HEK293 (cell line): ENCODE results near the gene CRTAP.

Experiments
- CTCF ChIA-PET: fragments of 350-600 bp; formaldehyde crosslinking; extraction: SDS; loops from one replicate; lab custom pipeline; 2021; ENCODE audit warnings: antibody characterized with exemption; lab: Yijun Ruan, JAX
- POLR2A ChIA-PET: fragments of 300-600 bp; formaldehyde crosslinking; extraction: SDS; loops from one replicate; lab custom pipeline; 2020; ENCODE audit warnings: antibody characterized with exemption, inconsistent platforms; lab: Yijun Ruan, JAX
- H3K27ac ChIP-seq: fragments of 200-500 bp; sonication (Bioruptor generic); 2 replicates; pipeline ENCODE4 v1.5.1; 2014; ENCODE audit warnings: low read depth, low read length, control low read depth, inconsistent platforms; ENCODE audit errors: extremely low read depth
- H3K36me3 ChIP-seq, 2 experiments: fragments of 200-500 bp in 1 of 2; sonication (Bioruptor generic) in 1 of 2; 1 replicate in 1 of 2; 2 replicates in 1 of 2; pipeline ENCODE4 v1.5.1; 2014 to 2017; ENCODE audit warnings: inconsistent platforms in 2 of 2, low read length in 2 of 2; ENCODE audit not compliant: control insufficient read depth in 2 of 2, insufficient read depth in 1 of 2
- H3K4me1 ChIP-seq: fragments of 200-500 bp; sonication (Bioruptor generic); 2 replicates; pipeline ENCODE4 v1.5.1; 2014; ENCODE audit warnings: mild to moderate bottlenecking, low read length, inconsistent platforms; ENCODE audit not compliant: control insufficient read depth, insufficient read depth
- H3K4me3 ChIP-seq: 2 replicates; pipeline ENCODE4 v1.5.1; 2011; ENCODE audit warnings: low read depth, mild to moderate bottlenecking, control low read depth, low read length, moderate library complexity
- H3K9me3 ChIP-seq: fragments of 200-500 bp; sonication (Bioruptor generic); 2 replicates; pipeline ENCODE4 v1.5.1; 2014; ENCODE audit warnings: low read depth, low read length, inconsistent platforms; ENCODE audit not compliant: control insufficient read depth, insufficient read depth
- GLI4 ChIP-seq: fragments of 450-650 bp; formaldehyde crosslinking; IDR thresholded peaks from 2 replicates; pipeline ENCODE4 v1.5.1; 2016; ENCODE audit warnings: missing biosample characterization, missing genetic modification characterization
- MZF1 ChIP-seq: fragments of 450-650 bp; formaldehyde crosslinking; IDR thresholded peaks from 2 replicates; pipeline ENCODE4 v1.5.1; 2017; ENCODE audit warnings: missing biosample characterization, missing genetic modification characterization, borderline replicate concordance
- OSR2 ChIP-seq: fragments of 450-650 bp; formaldehyde crosslinking; IDR thresholded peaks from 2 replicates; pipeline ENCODE4 v1.5.1; 2016; ENCODE audit warnings: missing biosample characterization, missing genetic modification characterization
- OVOL3 ChIP-seq: fragments of 450-650 bp; formaldehyde crosslinking; IDR thresholded peaks from 2 replicates; pipeline ENCODE4 v1.5.1; 2016; ENCODE audit warnings: missing biosample characterization, missing genetic modification characterization
- PRDM1 ChIP-seq: fragments of 450-650 bp; formaldehyde crosslinking; IDR thresholded peaks from 2 replicates; pipeline ENCODE4; 2016; ENCODE audit warnings: missing biosample characterization, missing genetic modification characterization
- ZBTB20 ChIP-seq: fragments of 450-650 bp; formaldehyde crosslinking; IDR thresholded peaks from 2 replicates; pipeline ENCODE4 v1.5.1; 2016; ENCODE audit warnings: missing biosample characterization, missing genetic modification characterization
- ZIC2 ChIP-seq: fragments of 450-650 bp; formaldehyde crosslinking; IDR thresholded peaks from 2 replicates; pipeline ENCODE4 v1.5.1; 2016; ENCODE audit warnings: missing biosample characterization, missing genetic modification characterization
- ZNF175 ChIP-seq: fragments of 450-650 bp; formaldehyde crosslinking; IDR thresholded peaks from 2 replicates; pipeline ENCODE4 v1.5.1; 2016; ENCODE audit warnings: missing biosample characterization, missing genetic modification characterization
- ZNF2 ChIP-seq: fragments of 450-650 bp; formaldehyde crosslinking; IDR thresholded peaks from 2 replicates; pipeline ENCODE4 v1.5.1; 2016; ENCODE audit warnings: missing biosample characterization, missing genetic modification characterization
- ZNF266 ChIP-seq: fragments of 450-650 bp; formaldehyde crosslinking; IDR thresholded peaks from 2 replicates; pipeline ENCODE4 v1.5.1; 2016; ENCODE audit warnings: missing biosample characterization, missing genetic modification characterization, low read depth
- ZNF292 ChIP-seq: fragments of 450-650 bp; formaldehyde crosslinking; IDR thresholded peaks from 2 replicates; pipeline ENCODE4 v1.5.1; 2016; ENCODE audit warnings: low read depth, missing biosample characterization, missing genetic modification characterization, borderline replicate concordance
- ZNF366 ChIP-seq: fragments of 450-650 bp; formaldehyde crosslinking; conservative IDR thresholded peaks from 2 replicates; pipeline ENCODE4 v1.5.1; 2016; ENCODE audit warnings: missing biosample characterization, missing genetic modification characterization
- ZNF473 ChIP-seq: fragments of 450-650 bp; formaldehyde crosslinking; IDR thresholded peaks from 2 replicates; pipeline ENCODE4 v1.5.1; 2017; ENCODE audit warnings: missing biosample characterization, missing genetic modification characterization
- ZNF510 ChIP-seq: fragments of 450-650 bp; formaldehyde crosslinking; IDR thresholded peaks from 2 replicates; pipeline ENCODE4 v1.5.1; 2018; ENCODE audit warnings: mild to moderate bottlenecking, missing genetic modification characterization, missing biosample characterization; ENCODE audit not compliant: insufficient replicate concordance
- ZNF558 ChIP-seq: fragments of 450-650 bp; formaldehyde crosslinking; IDR thresholded peaks from 2 replicates; pipeline ENCODE4 v1.5.1; 2016; ENCODE audit warnings: missing biosample characterization, missing genetic modification characterization
- ZNF560 ChIP-seq: fragments of 450-650 bp; formaldehyde crosslinking; IDR thresholded peaks from 2 replicates; pipeline ENCODE4 v1.5.1; 2017; ENCODE audit warnings: missing biosample characterization, missing genetic modification characterization, borderline replicate concordance
- ZNF585B ChIP-seq: fragments of 450-650 bp; formaldehyde crosslinking; IDR thresholded peaks from 2 replicates; pipeline ENCODE4 v1.5.1; 2016; ENCODE audit warnings: missing biosample characterization, missing genetic modification characterization
- ZNF596 ChIP-seq: fragments of 450-650 bp; IDR thresholded peaks from 2 replicates; pipeline ENCODE4 v1.5.0; 2018; ENCODE audit warnings: missing biosample characterization, mild to moderate bottlenecking, missing genetic modification characterization, moderate library complexity
- ZNF600 ChIP-seq: fragments of 450-650 bp; formaldehyde crosslinking; IDR thresholded peaks from 2 replicates; pipeline ENCODE4 v1.5.1; 2016; ENCODE audit warnings: missing biosample characterization, missing genetic modification characterization
- ZNF654 ChIP-seq: fragments of 450-650 bp; formaldehyde crosslinking; IDR thresholded peaks from 2 replicates; pipeline ENCODE4 v1.5.1; 2016; ENCODE audit warnings: low read depth, missing biosample characterization, missing genetic modification characterization
- ZNF701 ChIP-seq: fragments of 450-650 bp; formaldehyde crosslinking; IDR thresholded peaks from 2 replicates; pipeline ENCODE4 v1.5.1; 2016; ENCODE audit warnings: missing biosample characterization, missing genetic modification characterization
- ZNF747 ChIP-seq: fragments of 450-650 bp; formaldehyde crosslinking; IDR thresholded peaks from 2 replicates; pipeline ENCODE4 v1.5.1; 2016; ENCODE audit warnings: missing biosample characterization, missing genetic modification characterization
- ZNF792 ChIP-seq: fragments of 450-650 bp; formaldehyde crosslinking; IDR thresholded peaks from 2 replicates; pipeline ENCODE4 v1.5.1; 2016; ENCODE audit warnings: missing biosample characterization, missing genetic modification characterization
- ZXDB ChIP-seq: fragments of 450-650 bp; formaldehyde crosslinking; IDR thresholded peaks from 2 replicates; pipeline ENCODE4 v1.5.1; 2016; ENCODE audit warnings: missing biosample characterization, missing genetic modification characterization
- TF ChIP-seq, protein P1 (sequence below): fragments of 450-650 bp; formaldehyde crosslinking; IDR thresholded peaks from 2 replicates; pipeline ENCODE4 v1.5.1; 2017; ENCODE audit warnings: missing biosample characterization, missing genetic modification characterization
- TF ChIP-seq, protein P2 (sequence below): fragments of 450-650 bp; formaldehyde crosslinking; IDR thresholded peaks from 2 replicates; pipeline ENCODE4 v1.5.1; 2016; ENCODE audit warnings: missing biosample characterization, missing genetic modification characterization
- TF ChIP-seq, protein P3 (sequence below): IDR thresholded peaks from 2 replicates; pipeline ENCODE4 v1.6.1; 2011; ENCODE audit warnings: mild to moderate bottlenecking, low read depth, low read length, borderline replicate concordance

The CRTAP gene

DNA sequence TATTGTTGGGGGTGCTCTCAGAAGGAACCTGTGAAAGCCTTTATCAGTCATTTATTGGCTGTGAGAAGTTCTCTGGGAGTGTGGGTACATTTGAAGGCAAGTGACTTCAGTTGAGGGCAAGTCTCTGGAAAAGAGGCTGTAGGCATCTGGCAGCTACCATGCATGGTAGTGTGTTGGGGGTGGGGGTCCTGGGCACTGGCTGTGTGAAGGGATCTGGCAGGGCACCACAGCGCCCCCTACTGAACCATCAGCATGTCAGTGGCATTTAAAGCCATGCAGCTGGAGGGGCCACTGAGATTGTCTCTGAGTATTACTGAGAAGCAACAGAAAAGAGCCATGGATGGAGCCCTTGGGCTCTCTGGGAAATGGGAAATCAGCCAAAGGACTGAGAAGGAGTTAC lies 30.6 kb downstream of the CRTAP start:
- Histone ChIP-seq H3K36me3 (peaks cover 4 to 24% of the 10 kb centered on the region in 2 experiments; a peak in 2 of 3 replicates), H3K27ac (no peak overlapping the region), H3K4me1 (0 out of 2 replicates have a peak, but pooled peaks cover 4% of the 10 kb centered on the region), H3K9me3 (no peaks in the 10 kb centered on the region), H3K4me3 (no peak overlapping the region)
- ChIA-PET CTCF (interaction anchor here (0.5 to 1.6 kb wide), 5 partner anchors 9 to 181 kb away, joined by 3 to 6 read pairs (median 3); no protein-coding TSS in a partner anchor), POLR2A (no interaction called here)
- no peak for TF ChIP-seq ZNF473 (tag by site-specific recombination)
- TF ChIP-seq ZNF510: no peak
- no peak for TF ChIP-seq ZNF792 (tag by site-specific recombination)
- no peak for TF ChIP-seq OVOL3 (tag by site-specific recombination)
- TF ChIP-seq ZNF596 (tag by site-specific recombination): no peak
- no peak for TF ChIP-seq ZNF266 (tag by site-specific recombination)
- TF ChIP-seq ZBTB20 (tag by site-specific recombination): no peak
- no peak for TF ChIP-seq ZNF560 (tag by site-specific recombination)
- TF ChIP-seq, all 188 proteins: peak for 0

- H3K27ac ChIP-seq: no peak overlapping the region
- POLR2A ChIA-PET: no interaction called here
- no peak overlapping the region for H3K4me3 ChIP-seq
- H3K36me3 ChIP-seq: peaks cover 4 to 24% of the 10 kb centered on the region in 2 experiments; a peak in 2 of 3 replicates
- H3K9me3 ChIP-seq: no peaks in the 10 kb centered on the region
- TF ChIP-seq, protein P1, sequence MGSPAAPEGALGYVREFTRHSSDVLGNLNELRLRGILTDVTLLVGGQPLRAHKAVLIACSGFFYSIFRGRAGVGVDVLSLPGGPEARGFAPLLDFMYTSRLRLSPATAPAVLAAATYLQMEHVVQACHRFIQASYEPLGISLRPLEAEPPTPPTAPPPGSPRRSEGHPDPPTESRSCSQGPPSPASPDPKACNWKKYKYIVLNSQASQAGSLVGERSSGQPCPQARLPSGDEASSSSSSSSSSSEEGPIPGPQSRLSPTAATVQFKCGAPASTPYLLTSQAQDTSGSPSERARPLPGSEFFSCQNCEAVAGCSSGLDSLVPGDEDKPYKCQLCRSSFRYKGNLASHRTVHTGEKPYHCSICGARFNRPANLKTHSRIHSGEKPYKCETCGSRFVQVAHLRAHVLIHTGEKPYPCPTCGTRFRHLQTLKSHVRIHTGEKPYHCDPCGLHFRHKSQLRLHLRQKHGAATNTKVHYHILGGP (tag by site-specific recombination): no peak
- peak; percentile 62 for TF ChIP-seq ZIC2 (tag by site-specific recombination)
- H3K4me1 ChIP-seq: 0 out of 2 replicates have a peak, but pooled peaks cover 4% of the 10 kb centered on the region
- CTCF ChIA-PET: interaction anchor here (0.8 to 0.9 kb wide), 2 partner anchors 13 to 14 kb away, joined by 3 to 4 read pairs; no protein-coding TSS in a partner anchor
These were observed 31.5 kb downstream of the CRTAP start for GRCh38 chr3:33145221-33145900.

DNA sequence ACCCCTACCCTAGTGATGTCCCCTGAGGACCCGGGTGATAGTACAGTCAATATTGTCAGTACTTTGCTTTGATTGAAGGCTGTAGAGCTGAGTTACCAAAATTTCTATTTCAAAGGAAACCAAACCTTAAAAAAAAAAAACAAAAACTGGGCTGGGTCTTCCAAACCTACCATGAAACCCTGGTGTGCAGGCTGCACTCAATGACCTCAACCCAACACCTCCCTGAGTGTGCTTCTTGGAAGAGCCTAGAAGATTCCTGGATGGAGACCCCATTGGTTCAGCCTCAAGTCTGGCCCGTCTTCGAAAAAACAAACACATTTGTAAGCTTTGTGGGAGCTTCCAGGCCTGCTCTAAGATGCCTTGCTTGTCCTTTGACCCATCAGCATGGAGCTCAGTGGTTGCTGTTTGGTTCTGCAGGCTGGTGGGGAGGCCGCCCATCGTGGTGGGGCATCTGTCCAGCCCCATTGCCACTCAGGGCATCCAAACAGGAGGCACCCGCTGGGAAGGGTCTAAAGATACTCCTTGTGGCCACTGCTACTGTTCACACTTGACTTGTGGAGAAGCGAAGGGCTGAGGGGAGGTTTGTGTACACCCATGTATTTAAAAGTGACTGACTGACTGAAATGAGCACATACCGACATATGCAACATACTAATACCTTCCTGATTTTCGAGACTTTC lies 32.2 kb downstream of the CRTAP start:
- 0 out of 2 replicates have a peak, but pooled peaks cover 4% of the 10 kb centered on the region for H3K4me1 ChIP-seq
- H3K9me3 ChIP-seq: no peaks in the 10 kb centered on the region
- CTCF ChIA-PET: interaction anchor here (0.6 to 0.9 kb wide), 4 partner anchors 8 to 640 kb away, joined by 3 to 4 read pairs (median 3); no protein-coding TSS in a partner anchor
- POLR2A ChIA-PET: interaction anchor here (1.2 kb wide), 1 partner anchor 15 kb away, joined by 3 read pairs; no protein-coding TSS in a partner anchor
- no peak overlapping the region for H3K4me3 ChIP-seq
- H3K27ac ChIP-seq: no peak overlapping the region
- TF ChIP-seq PRDM1 (tag by site-specific recombination) (no peak), ZNF366 (tag by site-specific recombination) (no peak), OSR2 (tag by site-specific recombination) (no peak), ZNF654 (tag by site-specific recombination) (no peak), MZF1 (tag by site-specific recombination) (no peak), ZXDB (tag by site-specific recombination) (no peak), ZNF473 (tag by site-specific recombination) (no peak), ZNF175 (tag by site-specific recombination) (no peak), ZNF701 (no peak), ZNF585B (tag by site-specific recombination) (no peak), ZNF600 (no peak), GLI4 (tag by site-specific recombination) (no peak), ZNF747 (no peak), ZNF2 (tag by site-specific recombination) (no peak), ZNF558 (tag by site-specific recombination) (no peak), ZNF292 (tag by site-specific recombination) (no peak)
- TF ChIP-seq, protein P2, sequence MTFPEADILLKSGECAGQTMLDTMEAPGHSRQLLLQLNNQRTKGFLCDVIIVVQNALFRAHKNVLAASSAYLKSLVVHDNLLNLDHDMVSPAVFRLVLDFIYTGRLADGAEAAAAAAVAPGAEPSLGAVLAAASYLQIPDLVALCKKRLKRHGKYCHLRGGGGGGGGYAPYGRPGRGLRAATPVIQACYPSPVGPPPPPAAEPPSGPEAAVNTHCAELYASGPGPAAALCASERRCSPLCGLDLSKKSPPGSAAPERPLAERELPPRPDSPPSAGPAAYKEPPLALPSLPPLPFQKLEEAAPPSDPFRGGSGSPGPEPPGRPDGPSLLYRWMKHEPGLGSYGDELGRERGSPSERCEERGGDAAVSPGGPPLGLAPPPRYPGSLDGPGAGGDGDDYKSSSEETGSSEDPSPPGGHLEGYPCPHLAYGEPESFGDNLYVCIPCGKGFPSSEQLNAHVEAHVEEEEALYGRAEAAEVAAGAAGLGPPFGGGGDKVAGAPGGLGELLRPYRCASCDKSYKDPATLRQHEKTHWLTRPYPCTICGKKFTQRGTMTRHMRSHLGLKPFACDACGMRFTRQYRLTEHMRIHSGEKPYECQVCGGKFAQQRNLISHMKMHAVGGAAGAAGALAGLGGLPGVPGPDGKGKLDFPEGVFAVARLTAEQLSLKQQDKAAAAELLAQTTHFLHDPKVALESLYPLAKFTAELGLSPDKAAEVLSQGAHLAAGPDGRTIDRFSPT: no peak
- TF ChIP-seq, protein P3, sequence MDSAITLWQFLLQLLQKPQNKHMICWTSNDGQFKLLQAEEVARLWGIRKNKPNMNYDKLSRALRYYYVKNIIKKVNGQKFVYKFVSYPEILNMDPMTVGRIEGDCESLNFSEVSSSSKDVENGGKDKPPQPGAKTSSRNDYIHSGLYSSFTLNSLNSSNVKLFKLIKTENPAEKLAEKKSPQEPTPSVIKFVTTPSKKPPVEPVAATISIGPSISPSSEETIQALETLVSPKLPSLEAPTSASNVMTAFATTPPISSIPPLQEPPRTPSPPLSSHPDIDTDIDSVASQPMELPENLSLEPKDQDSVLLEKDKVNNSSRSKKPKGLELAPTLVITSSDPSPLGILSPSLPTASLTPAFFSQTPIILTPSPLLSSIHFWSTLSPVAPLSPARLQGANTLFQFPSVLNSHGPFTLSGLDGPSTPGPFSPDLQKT: no peak
- TF ChIP-seq, all 188 proteins: peak for 0
- peaks cover 4 to 21% of the 10 kb centered on the region in 2 experiments; a peak in 2 of 3 replicates for H3K36me3 ChIP-seq
